ENCODE data around the gene LRRC30. TPM values are rescaled to one million over a fixed set of nuclear protein-coding genes. Genes with fewer than 3 reads are reported as not detected.

LRRC30 gene
- total and polyA plus RNA-seq, 2 of the 13 experiments (the other 11 are each of a cell fraction or from before 2014, with no cell fraction given): not detected

GRCh38 chr18:7272311-7273049, 41.6 kb downstream of the LRRC30 start (continued):
- TF ChIP-seq, protein P1, sequence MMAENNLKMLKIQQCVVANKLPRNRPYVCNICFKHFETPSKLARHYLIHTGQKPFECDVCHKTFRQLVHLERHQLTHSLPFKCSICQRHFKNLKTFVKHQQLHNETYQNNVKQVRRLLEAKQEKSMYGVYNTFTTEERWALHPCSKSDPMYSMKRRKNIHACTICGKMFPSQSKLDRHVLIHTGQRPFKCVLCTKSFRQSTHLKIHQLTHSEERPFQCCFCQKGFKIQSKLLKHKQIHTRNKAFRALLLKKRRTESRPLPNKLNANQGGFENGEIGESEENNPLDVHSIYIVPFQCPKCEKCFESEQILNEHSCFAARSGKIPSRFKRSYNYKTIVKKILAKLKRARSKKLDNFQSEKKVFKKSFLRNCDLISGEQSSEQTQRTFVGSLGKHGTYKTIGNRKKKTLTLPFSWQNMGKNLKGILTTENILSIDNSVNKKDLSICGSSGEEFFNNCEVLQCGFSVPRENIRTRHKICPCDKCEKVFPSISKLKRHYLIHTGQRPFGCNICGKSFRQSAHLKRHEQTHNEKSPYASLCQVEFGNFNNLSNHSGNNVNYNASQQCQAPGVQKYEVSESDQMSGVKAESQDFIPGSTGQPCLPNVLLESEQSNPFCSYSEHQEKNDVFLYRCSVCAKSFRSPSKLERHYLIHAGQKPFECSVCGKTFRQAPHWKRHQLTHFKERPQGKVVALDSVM (CRISPR knock-in tag; IDR thresholded peaks at IDR 0.05): 0 out of 2 replicates have a peak, but pooled peaks have one; percentile 29
- TF ChIP-seq ZNF687 (CRISPR knock-in tag; IDR thresholded peaks at IDR 0.05): peak; percentile 41
- TF ChIP-seq, protein P2, sequence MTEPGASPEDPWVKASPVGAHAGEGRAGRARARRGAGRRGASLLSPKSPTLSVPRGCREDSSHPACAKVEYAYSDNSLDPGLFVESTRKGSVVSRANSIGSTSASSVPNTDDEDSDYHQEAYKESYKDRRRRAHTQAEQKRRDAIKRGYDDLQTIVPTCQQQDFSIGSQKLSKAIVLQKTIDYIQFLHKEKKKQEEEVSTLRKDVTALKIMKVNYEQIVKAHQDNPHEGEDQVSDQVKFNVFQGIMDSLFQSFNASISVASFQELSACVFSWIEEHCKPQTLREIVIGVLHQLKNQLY (CRISPR knock-in tag; IDR thresholded peaks at IDR 0.05): no peak
